Skin of body (tissue), 2 donors: ENCODE measurements around the gene HACD2. TPM values are rescaled to one million over a fixed set of nuclear protein-coding genes. Genes with fewer than 3 reads are reported as not detected.

Source experiments
- DNase-seq: peaks from one replicate; lab custom pipeline; 2025; lab: John Stamatoyannopoulos, UW
- total RNA-seq: library from RNA; depleted of rRNA; stranded (reverse); fragments of >200 nt; gene quantifications from one replicate; pipeline ENCODE4 v1.2.3, GENCODE V29; 2014

Gene HACD2
- total RNA-seq, 1 donor from 2014 or later = 37.1 TPM

GRCh38 chr3:123571264-123571972 lies 13.4 kb downstream of the HACD2 start:
- no peak for DNase-seq

- no peak for DNase-seq
These were observed 16.0 kb downstream of the HACD2 start for GRCh38 chr3:123568875-123569274.

- no peak for DNase-seq
These were observed 16.8 kb downstream of the HACD2 start for GRCh38 chr3:123568034-123568433.

GRCh38 chr3:123564056-123564455 lies 20.8 kb downstream of the HACD2 start:
- DNase-seq = no peak

GRCh38 chr3:123562547-123562946 lies 22.3 kb downstream of the HACD2 start:
- no peak for DNase-seq

GRCh38 chr3:123561188-123561587 lies 23.7 kb downstream of the HACD2 start:
- DNase-seq = no peak

- DNase-seq = peak; percentile 39
These were observed 25.6 kb downstream of the HACD2 start for GRCh38 chr3:123559040-123559861.

- no peak for DNase-seq
These were observed 31.3 kb downstream of the HACD2 start for GRCh38 chr3:123553536-123553935.

GRCh38 chr3:123552768-123553167 lies 32.1 kb downstream of the HACD2 start:
- no peak for DNase-seq

GRCh38 chr3:123552095-123552714 lies 32.6 kb downstream of the HACD2 start:
- no peak for DNase-seq

GRCh38 chr3:123547881-123548519 lies 36.9 kb downstream of the HACD2 start:
- DNase-seq = no peak

- DNase-seq = no peak
These were observed 38.6 kb downstream of the HACD2 start for GRCh38 chr3:123546133-123546755.

- no peak for DNase-seq
These were observed 40.9 kb downstream of the HACD2 start for GRCh38 chr3:123543950-123544349.

- no peak for DNase-seq
These were observed 44.6 kb downstream of the HACD2 start for GRCh38 chr3:123540285-123540684.

GRCh38 chr3:123536153-123536895 lies 48.5 kb downstream of the HACD2 start:
- DNase-seq = no peak

- no peak for DNase-seq
These were observed 49.3 kb downstream of the HACD2 start for GRCh38 chr3:123535580-123535979.

GRCh38 chr3:123534264-123534663 lies 50.6 kb downstream of the HACD2 start:
- no peak for DNase-seq

- DNase-seq = no peak
These were observed 51.2 kb downstream of the HACD2 start for GRCh38 chr3:123533554-123534159.

- DNase-seq = no peak
These were observed 56.7 kb downstream of the HACD2 start for GRCh38 chr3:123528130-123528529.

GRCh38 chr3:123527046-123527445 lies 57.8 kb downstream of the HACD2 start:
- no peak for DNase-seq
